K562 (cell line): Measurements from ENCODE around the gene MARCHF9. TPM values are rescaled to one million over a fixed set of nuclear protein-coding genes. Genes with fewer than 3 reads are reported as not detected.

ENCODE experiments used
- CBX5 ChIP-seq: IDR thresholded peaks from 2 replicates; pipeline ENCODE4 v1.6.1; 2014; ENCODE audit warnings: low read depth, borderline replicate concordance
- CEBPB ChIP-seq: fragments of 450-650 bp; IDR thresholded peaks from 2 replicates; pipeline ENCODE4 v1.6.1; 2016; ENCODE audit warnings: missing genetic modification characterization, missing compliant biosample characterization
- ETV1 ChIP-seq: fragments of 450-650 bp; conservative IDR thresholded peaks from 2 replicates; pipeline ENCODE4 v1.6.1; 2016; ENCODE audit warnings: missing genetic modification characterization, control low read depth, low read depth, missing compliant biosample characterization
- HDAC3 ChIP-seq: fragments of 450-650 bp; IDR thresholded peaks from 2 replicates; pipeline ENCODE4 v1.6.1; 2018; ENCODE audit warnings: borderline replicate concordance, mild to moderate bottlenecking, moderate library complexity; ENCODE audit not compliant: partially characterized antibody
- HDAC6 ChIP-seq: IDR thresholded peaks from 2 replicates; pipeline ENCODE4 v1.6.1; 2012; ENCODE audit warnings: low read depth, mild to moderate bottlenecking, control low read depth, inconsistent platforms, low read length, moderate library complexity
- HNRNPL ChIP-seq: fragments of 200-400 bp; formaldehyde crosslinking; IDR thresholded peaks from 2 replicates; pipeline ENCODE4 v1.6.1; 2017; ENCODE audit warnings: low read depth, mild to moderate bottlenecking, low read length
- LEF1 ChIP-seq: fragments of 450-650 bp; IDR thresholded peaks from 2 replicates; pipeline ENCODE4 v1.6.1; 2016; ENCODE audit warnings: mild to moderate bottlenecking
- POU5F1 ChIP-seq: fragments of 150-350 bp; IDR thresholded peaks from 2 replicates; pipeline ENCODE4 v1.6.1; 2014; ENCODE audit warnings: borderline replicate concordance, low read length, low read depth, mild to moderate bottlenecking; ENCODE audit not compliant: partially characterized antibody
- PRMT5 ChIP-seq: sonication (generic); formaldehyde crosslinking; IDR thresholded peaks from 2 replicates; pipeline ENCODE4 v1.5.0; 2020; ENCODE audit warnings: missing genetic modification reagents
- PURB ChIP-seq: sonication (generic); formaldehyde crosslinking; IDR thresholded peaks from 2 replicates; pipeline ENCODE4 v1.9.0; 2021; ENCODE audit warnings: low read depth, mild to moderate bottlenecking, missing genetic modification reagents
- ZBTB1 ChIP-seq: sonication (generic); formaldehyde crosslinking; IDR thresholded peaks from 2 replicates; pipeline ENCODE4 v1.8.1; 2023; ENCODE audit warnings: missing genetic modification reagents, low read depth, mild to moderate bottlenecking, borderline replicate concordance
- ZNF140 ChIP-seq: fragments of 250-450 bp; sonication (Bioruptor Pico); IDR thresholded peaks from 2 replicates; pipeline ENCODE4 v1.8.0; 2021; ENCODE audit warnings: moderate library complexity, mild to moderate bottlenecking, inconsistent platforms
- ZNF174 ChIP-seq: fragments of 250-450 bp; sonication (Bioruptor Pico); IDR thresholded peaks from 2 replicates; pipeline ENCODE4 v1.4.0; 2020; ENCODE audit warnings: mild to moderate bottlenecking
- ZNF280A ChIP-seq: fragments of 450-650 bp; IDR thresholded peaks from 2 replicates; pipeline ENCODE4 v1.6.1; 2018; ENCODE audit warnings: mild to moderate bottlenecking, low read depth; ENCODE audit not compliant: partially characterized antibody
- ZNF444 ChIP-seq: fragments of 250-450 bp; sonication (Bioruptor Pico); IDR thresholded peaks from 2 replicates; pipeline ENCODE4 v1.4.0; 2020; ENCODE audit warnings: mild to moderate bottlenecking, moderate library complexity
- ZNF740 ChIP-seq, 3 experiments: fragments of 200-800 bp in 1 of 3; sonication (Bioruptor generic) in 1 of 3; sonication (generic) in 1 of 3; formaldehyde crosslinking in 1 of 3; IDR thresholded peaks; 2 replicates each; pipeline versions ENCODE4 v1.6.1 to v1.8.0; 2016 to 2022; ENCODE audit warnings: mild to moderate bottlenecking in 2 of 3, missing compliant biosample characterization in 2 of 3, missing genetic modification characterization in 2 of 3, missing genetic modification reagents in 1 of 3
- ZNF785 ChIP-seq: fragments of 250-450 bp; sonication (Bioruptor Pico); IDR thresholded peaks from 2 replicates; pipeline ENCODE4 v1.4.0; 2020; ENCODE audit warnings: mild to moderate bottlenecking
- polyA plus RNA-seq, 8 experiments: library from polyadenylated mRNA; depleted of rRNA in 4 of 8; stranded (reverse) in 5 of 8; unstranded in 3 of 8; fragments of >200 nt; fragmentation: Nextera tagmentation in 2 of 8; fragmentation: Illumina TruSeq in 1 of 8; extraction: Ambion mirVana in 2 of 8; extraction: Trizol in 1 of 8; gene quantifications; 2 replicates each; pipeline versions ENCODE4 v1.2.1 to v1.2.3, GENCODE V29; 2011 to 2014; ENCODE audit warnings: inconsistent platforms in 1 of 8, missing spikeins in 1 of 8
- total RNA-seq, 7 experiments: library from RNA; depleted of rRNA in 6 of 7; stranded (reverse); fragments of >200 nt in 6 of 7; fragmentation: Illumina TruSeq in 2 of 7; extraction: Trizol in 2 of 7; gene quantifications; 2 replicates each; pipeline versions ENCODE4 v1.2.1 to v1.2.3, GENCODE V29; 2011 to 2021; ENCODE audit warnings: low replicate concordance in 1 of 7
- TF ChIP-seq, protein P1 (sequence below): sonication (generic); formaldehyde crosslinking; IDR thresholded peaks from 2 replicates; pipeline ENCODE4 v1.5.0; 2020; ENCODE audit warnings: missing genetic modification reagents
- TF ChIP-seq, protein P2 (sequence below), 3 experiments: fragments of 200-800 bp in 1 of 3; fragments of 250-450 bp in 1 of 3; fragments of 450-650 bp in 1 of 3; sonication (Bioruptor Pico) in 1 of 3; sonication (Bioruptor generic) in 1 of 3; formaldehyde crosslinking in 1 of 3; IDR thresholded peaks; 2 replicates each; pipeline versions ENCODE4 v1.6.1 to v1.8.0; 2016 to 2022; ENCODE audit warnings: mild to moderate bottlenecking in 2 of 3, missing genetic modification characterization in 2 of 3, missing compliant biosample characterization in 1 of 3, moderate library complexity in 1 of 3

MARCHF9 gene
- total and polyA plus RNA-seq, 9 of the 15 experiments (the other 6 are each of a cell fraction or from before 2014, with no cell fraction given), result 0.80 to 12.4 (median 6.2) TPM

DNA sequence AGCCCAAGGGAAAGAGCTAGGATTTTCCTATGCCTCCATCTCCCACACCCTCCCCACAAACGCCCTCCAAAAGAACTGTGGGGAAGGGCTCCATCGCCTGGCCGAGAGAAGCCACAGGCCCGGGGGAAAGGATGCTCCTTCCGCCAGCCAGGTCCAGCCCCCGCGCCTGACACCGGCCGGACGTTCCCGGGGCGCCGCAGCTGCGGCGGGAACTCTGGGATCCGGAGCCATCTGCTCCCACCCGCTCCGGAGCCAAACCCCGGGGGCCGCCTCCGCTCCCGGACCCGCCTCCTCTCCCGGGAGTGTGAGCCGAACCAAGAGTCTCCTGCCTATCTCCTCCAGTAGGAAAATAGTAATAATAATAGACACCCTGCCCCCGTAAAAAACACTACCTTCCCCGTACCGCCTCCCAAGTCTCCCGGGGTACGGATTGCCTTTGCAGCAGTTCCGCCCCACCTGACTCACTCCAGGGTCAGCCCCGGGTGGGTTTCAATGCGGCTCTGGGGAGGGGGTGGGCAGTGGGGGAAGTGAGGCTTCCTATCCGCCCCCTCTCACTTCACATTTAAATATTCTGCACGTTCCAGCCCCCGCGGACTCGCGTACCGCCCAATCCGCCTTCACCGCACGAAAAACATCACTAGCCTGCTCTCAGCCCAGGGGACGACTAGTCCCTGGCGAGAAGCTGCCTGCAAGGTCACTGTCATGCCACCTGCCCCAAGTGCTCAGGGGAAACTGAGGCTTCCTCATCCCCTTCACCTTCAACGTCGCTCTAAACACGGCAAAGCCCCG, 18.8 kb upstream of the MARCHF9 start (continued):
- TF ChIP-seq, protein P1, sequence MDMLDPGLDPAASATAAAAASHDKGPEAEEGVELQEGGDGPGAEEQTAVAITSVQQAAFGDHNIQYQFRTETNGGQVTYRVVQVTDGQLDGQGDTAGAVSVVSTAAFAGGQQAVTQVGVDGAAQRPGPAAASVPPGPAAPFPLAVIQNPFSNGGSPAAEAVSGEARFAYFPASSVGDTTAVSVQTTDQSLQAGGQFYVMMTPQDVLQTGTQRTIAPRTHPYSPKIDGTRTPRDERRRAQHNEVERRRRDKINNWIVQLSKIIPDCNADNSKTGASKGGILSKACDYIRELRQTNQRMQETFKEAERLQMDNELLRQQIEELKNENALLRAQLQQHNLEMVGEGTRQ (CRISPR knock-in tag), result no peak
- no peak for TF ChIP-seq CBX5
- TF ChIP-seq LEF1, result no peak
- TF ChIP-seq ZBTB1 (CRISPR knock-in tag), result no peak
- no peak for TF ChIP-seq HDAC6
- TF ChIP-seq ZNF280A, result no peak
- TF ChIP-seq PRMT5 (CRISPR knock-in tag), result no peak
- no peak for TF ChIP-seq HNRNPL
- TF ChIP-seq ZNF174 (CRISPR knock-in tag), result no peak
- TF ChIP-seq HDAC3, result no peak
- TF ChIP-seq PURB (CRISPR knock-in tag), result no peak
- TF ChIP-seq ZNF740 (CRISPR knock-in tag; IDR thresholded peaks at IDR 0.05), result no peak
- no peak for TF ChIP-seq ZNF740 (tag; IDR thresholded peaks at IDR 0.05)
- no peak for TF ChIP-seq ZNF444 (CRISPR knock-in tag)
- no peak for TF ChIP-seq ZNF785 (CRISPR knock-in tag)
- TF ChIP-seq ZNF140 (CRISPR knock-in tag), result no peak
- TF ChIP-seq, protein P2, sequence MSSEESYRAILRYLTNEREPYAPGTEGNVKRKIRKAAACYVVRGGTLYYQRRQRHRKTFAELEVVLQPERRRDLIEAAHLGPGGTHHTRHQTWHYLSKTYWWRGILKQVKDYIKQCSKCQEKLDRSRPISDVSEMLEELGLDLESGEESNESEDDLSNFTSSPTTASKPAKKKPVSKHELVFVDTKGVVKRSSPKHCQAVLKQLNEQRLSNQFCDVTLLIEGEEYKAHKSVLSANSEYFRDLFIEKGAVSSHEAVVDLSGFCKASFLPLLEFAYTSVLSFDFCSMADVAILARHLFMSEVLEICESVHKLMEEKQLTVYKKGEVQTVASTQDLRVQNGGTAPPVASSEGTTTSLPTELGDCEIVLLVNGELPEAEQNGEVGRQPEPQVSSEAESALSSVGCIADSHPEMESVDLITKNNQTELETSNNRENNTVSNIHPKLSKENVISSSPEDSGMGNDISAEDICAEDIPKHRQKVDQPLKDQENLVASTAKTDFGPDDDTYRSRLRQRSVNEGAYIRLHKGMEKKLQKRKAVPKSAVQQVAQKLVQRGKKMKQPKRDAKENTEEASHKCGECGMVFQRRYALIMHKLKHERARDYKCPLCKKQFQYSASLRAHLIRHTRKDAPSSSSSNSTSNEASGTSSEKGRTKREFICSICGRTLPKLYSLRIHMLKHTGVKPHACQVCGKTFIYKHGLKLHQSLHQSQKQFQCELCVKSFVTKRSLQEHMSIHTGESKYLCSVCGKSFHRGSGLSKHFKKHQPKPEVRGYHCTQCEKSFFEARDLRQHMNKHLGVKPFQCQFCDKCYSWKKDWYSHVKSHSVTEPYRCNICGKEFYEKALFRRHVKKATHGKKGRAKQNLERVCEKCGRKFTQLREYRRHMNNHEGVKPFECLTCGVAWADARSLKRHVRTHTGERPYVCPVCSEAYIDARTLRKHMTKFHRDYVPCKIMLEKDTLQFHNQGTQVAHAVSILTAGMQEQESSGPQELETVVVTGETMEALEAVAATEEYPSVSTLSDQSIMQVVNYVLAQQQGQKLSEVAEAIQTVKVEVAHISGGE (CRISPR knock-in tag; IDR thresholded peaks at IDR 0.05), result peak in 1 of 3 experiments; percentile 39; a peak in 1 of 6 replicates
- TF ChIP-seq POU5F1, result no peak
- no peak for TF ChIP-seq CEBPB (tag)
- peak; percentile 74 for TF ChIP-seq ETV1
